Measurements from ENCODE around the gene C2orf68. TPM values are rescaled to one million over a fixed set of nuclear protein-coding genes. Genes with fewer than 3 reads are reported as not detected.

C2orf68 gene
- total and polyA plus RNA-seq, 2 of the 13 experiments (the other 11 are each of a cell fraction or from before 2014, with no cell fraction given), result 47.1 to 77.4 TPM

DNA sequence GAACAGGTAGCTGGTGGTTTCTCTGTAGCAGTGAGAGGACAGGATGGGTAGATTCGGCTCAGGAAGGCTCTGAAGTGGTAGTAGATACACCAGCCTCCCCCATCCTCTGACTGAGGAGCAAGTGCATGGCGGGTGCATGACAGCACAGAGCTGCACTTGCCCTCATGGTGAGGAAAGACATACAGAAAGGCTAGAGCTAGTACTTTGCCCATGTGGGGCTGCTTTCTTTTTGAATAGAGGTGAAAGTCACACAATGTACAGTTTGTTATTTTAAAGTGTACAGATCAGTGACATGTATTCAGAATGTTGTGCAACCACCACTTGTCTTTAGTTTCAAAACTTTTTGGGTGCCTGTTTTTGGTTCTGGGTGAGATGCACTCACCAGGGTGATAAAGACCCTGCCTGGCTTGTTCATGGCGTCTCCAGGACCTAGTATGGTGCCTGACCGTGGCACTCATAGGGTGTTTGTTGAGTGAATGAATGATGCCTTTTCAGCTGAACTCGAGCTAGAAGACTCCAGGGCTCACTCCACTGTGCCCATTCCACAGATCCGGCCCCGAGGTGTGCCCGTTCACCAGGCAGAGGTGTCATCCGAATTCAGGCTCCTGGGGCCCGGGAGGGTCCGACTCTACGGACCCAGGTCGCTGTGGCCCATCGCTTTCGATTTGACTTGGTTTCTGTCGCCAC lies 28.1 kb downstream of the C2orf68 start (continued):
- TF ChIP-seq ZNF629 (CRISPR knock-in tag; conservative IDR thresholded peaks at IDR 0.05) (peak; percentile 95), ZNF138 (CRISPR knock-in tag; IDR thresholded peaks at IDR 0.05; ENCODE audit: low read depth) (no peak), BCL6 (CRISPR knock-in tag; IDR thresholded peaks at IDR 0.05) (peak; percentile 17; the same call in 1 of the 2 replicates), RARA (CRISPR knock-in tag; IDR thresholded peaks at IDR 0.05) (0 out of 2 replicates have a peak, but pooled peaks have one; percentile 8), POGZ (CRISPR knock-in tag; IDR thresholded peaks at IDR 0.05) (0 out of 2 replicates have a peak, but pooled peaks have one; percentile 5)
- TF ChIP-seq, protein P1, sequence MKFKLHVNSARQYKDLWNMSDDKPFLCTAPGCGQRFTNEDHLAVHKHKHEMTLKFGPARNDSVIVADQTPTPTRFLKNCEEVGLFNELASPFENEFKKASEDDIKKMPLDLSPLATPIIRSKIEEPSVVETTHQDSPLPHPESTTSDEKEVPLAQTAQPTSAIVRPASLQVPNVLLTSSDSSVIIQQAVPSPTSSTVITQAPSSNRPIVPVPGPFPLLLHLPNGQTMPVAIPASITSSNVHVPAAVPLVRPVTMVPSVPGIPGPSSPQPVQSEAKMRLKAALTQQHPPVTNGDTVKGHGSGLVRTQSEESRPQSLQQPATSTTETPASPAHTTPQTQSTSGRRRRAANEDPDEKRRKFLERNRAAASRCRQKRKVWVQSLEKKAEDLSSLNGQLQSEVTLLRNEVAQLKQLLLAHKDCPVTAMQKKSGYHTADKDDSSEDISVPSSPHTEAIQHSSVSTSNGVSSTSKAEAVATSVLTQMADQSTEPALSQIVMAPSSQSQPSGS (CRISPR knock-in tag; IDR thresholded peaks at IDR 0.05), result no peak
- TF ChIP-seq, protein P2, sequence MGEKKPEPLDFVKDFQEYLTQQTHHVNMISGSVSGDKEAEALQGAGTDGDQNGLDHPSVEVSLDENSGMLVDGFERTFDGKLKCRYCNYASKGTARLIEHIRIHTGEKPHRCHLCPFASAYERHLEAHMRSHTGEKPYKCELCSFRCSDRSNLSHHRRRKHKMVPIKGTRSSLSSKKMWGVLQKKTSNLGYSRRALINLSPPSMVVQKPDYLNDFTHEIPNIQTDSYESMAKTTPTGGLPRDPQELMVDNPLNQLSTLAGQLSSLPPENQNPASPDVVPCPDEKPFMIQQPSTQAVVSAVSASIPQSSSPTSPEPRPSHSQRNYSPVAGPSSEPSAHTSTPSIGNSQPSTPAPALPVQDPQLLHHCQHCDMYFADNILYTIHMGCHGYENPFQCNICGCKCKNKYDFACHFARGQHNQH (CRISPR knock-in tag; IDR thresholded peaks at IDR 0.05), result no peak

DNA sequence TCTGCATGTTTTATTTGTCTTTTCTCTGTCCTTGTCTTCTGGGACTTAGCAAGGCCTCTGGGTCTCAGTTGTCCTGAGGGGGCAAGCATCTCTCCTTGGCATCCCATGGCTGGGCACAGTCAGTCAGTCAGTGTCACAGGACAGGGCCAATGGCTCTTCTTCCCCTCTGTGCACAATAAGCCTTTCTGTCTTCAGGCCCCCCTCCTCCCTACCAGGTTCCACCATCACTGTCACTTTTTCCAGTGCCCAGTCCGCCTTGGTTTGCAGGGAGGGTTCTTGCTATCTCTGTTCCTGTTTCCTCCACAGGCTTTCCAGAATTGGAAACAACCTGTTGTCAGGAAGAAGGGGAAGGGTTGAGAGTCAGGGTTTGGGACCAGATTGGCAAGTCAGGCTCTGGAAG lies 29.4 kb downstream of the C2orf68 start:
- in situ Hi-C loops (cut with HindIII; ENCODE audit: extremely low pct_ligation_motif_present, low pct_unique_long_range_greater_than_20kb) (no loop called here), intact Hi-C loops (cut with micrococcal nuclease; ENCODE audit: unreplicated experiment) (no loop called here)
- Histone ChIP-seq H3K4me3 (replicated peaks in 1 of 3; ENCODE audit: insufficient read depth in 1 of 3, low read depth in 2 of 3, low read length in 3 of 3) (no peak overlapping the region), H3K9ac (ENCODE audit: insufficient read depth, low read depth, low read length) (no peak overlapping the region), H3K27me3 (ENCODE audit: control insufficient read depth in 1 of 2, insufficient read depth in 2 of 2, low read length in 2 of 2) (no peaks in the 10 kb centered on the region; a peak in 1 of 5 replicates), H3K79me2 (ENCODE audit: insufficient read depth, low read length) (peaks cover 12% of the 10 kb centered on the region), H3K4me2 (ENCODE audit: low read depth, low read length) (no peak overlapping the region), H2AFZ (ENCODE audit: low read length) (no peak overlapping the region), H3K36me3 (replicated peaks in 1 of 2; ENCODE audit: control insufficient read depth in 1 of 2, insufficient read depth in 2 of 2, low read length in 2 of 2) (peaks cover 0 to 7% of the 10 kb centered on the region in 2 experiments; a peak in 4 of 5 replicates), H3K27ac (ENCODE audit: extremely low read length, insufficient read depth, low read length) (no peak overlapping the region), H3K4me1 (ENCODE audit: insufficient read depth, low read length) (peaks cover 72% of the 10 kb centered on the region), H4K20me1 (ENCODE audit: insufficient read depth, low read length) (no peaks in the 10 kb centered on the region), H3K9me3 (ENCODE audit: low read length) (no peaks in the 10 kb centered on the region)
- ChIA-PET POLR2A (interaction anchor here (3.8 to 22.7 kb wide), 2 partner anchors 23 kb away, joined by 134 to 795 read pairs; partner anchors contain the start of genes C2orf68, GGCX, RNF181 and TMEM150A), CTCF (ENCODE audit: low intra/inter-chr PET ratio, low total read pairs) (no interaction called here)
- no peak for DNase-seq (ENCODE audit: low spot score)
- ATAC-seq, result no peak
- FAIRE-seq, result no peak
- WGBS (ENCODE audit: low lambda C conversion rate), result 100% methylated on average over 1 of the region's 1 CpG
- TF ChIP-seq, protein P3, sequence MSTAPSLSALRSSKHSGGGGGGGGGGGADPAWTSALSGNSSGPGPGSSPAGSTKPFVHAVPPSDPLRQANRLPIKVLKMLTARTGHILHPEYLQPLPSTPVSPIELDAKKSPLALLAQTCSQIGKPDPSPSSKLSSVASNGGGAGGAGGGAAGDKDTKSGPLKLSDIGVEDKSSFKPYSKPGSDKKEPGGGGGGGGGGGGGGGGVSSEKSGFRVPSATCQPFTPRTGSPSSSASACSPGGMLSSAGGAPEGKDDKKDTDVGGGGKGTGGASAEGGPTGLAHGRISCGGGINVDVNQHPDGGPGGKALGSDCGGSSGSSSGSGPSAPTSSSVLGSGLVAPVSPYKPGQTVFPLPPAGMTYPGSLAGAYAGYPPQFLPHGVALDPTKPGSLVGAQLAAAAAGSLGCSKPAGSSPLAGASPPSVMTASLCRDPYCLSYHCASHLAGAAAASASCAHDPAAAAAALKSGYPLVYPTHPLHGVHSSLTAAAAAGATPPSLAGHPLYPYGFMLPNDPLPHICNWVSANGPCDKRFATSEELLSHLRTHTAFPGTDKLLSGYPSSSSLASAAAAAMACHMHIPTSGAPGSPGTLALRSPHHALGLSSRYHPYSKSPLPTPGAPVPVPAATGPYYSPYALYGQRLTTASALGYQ (CRISPR knock-in tag; IDR thresholded peaks at IDR 0.05), result no peak
- TF ChIP-seq, protein P4, sequence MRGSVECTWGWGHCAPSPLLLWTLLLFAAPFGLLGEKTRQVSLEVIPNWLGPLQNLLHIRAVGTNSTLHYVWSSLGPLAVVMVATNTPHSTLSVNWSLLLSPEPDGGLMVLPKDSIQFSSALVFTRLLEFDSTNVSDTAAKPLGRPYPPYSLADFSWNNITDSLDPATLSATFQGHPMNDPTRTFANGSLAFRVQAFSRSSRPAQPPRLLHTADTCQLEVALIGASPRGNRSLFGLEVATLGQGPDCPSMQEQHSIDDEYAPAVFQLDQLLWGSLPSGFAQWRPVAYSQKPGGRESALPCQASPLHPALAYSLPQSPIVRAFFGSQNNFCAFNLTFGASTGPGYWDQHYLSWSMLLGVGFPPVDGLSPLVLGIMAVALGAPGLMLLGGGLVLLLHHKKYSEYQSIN (CRISPR knock-in tag; IDR thresholded peaks at IDR 0.05; ENCODE audit: borderline replicate concordance), result no peak
- TF ChIP-seq NFIC (IDR thresholded peaks at IDR 0.05; ENCODE audit: low read length), result no peak
- no peak for TF ChIP-seq ZNF329 (CRISPR knock-in tag; IDR thresholded peaks at IDR 0.05; ENCODE audit: low read depth)
- 0 out of 2 replicates have a peak, but pooled peaks have one; percentile 53 for TF ChIP-seq ZNF354B (CRISPR knock-in tag; IDR thresholded peaks at IDR 0.05)
- TF ChIP-seq HMG20A (CRISPR knock-in tag; IDR thresholded peaks at IDR 0.05; ENCODE audit: borderline replicate concordance), result no peak
- TF ChIP-seq RNF2 (conservative IDR thresholded peaks at IDR 0.05; ENCODE audit: low read depth), result no peak
- peak; percentile 8; the same call in 1 of the 2 replicates for TF ChIP-seq ZNF460 (CRISPR knock-in tag; IDR thresholded peaks at IDR 0.05; ENCODE audit: borderline replicate concordance)
- TF ChIP-seq ASH2L (IDR thresholded peaks at IDR 0.05; ENCODE audit: insufficient read length, low read depth, low read length), result no peak
- no peak for TF ChIP-seq GFI1 (CRISPR knock-in tag; IDR thresholded peaks at IDR 0.05; ENCODE audit: borderline replicate concordance)
- TF ChIP-seq ZFX (CRISPR knock-in tag; IDR thresholded peaks at IDR 0.05; ENCODE audit: low read depth), result no peak
- no TSS peak for BruUV-seq (replicated peaks)
